ENCODE measurements around the gene CRTC1. TPM values are rescaled to one million over a fixed set of nuclear protein-coding genes. Genes with fewer than 3 reads are reported as not detected.

CRTC1 gene
- total RNA-seq, 1 experiment from 2014 or later, result 3.7 TPM

GRCh38 chr19:18657590-18658365 lies 25.7 kb upstream of the CRTC1 start:
- Histone ChIP-seq H3K79me2 (ENCODE audit: low read length) (no peaks in the 10 kb centered on the region), H3K4me1 (ENCODE audit: low read length) (peaks cover 43% of the 10 kb centered on the region), H4K20me1 (ENCODE audit: insufficient read depth, low read depth, low read length) (peaks cover 55% of the 10 kb centered on the region), H2AFZ (ENCODE audit: low read length) (no peak overlapping the region), H3K4me2 (ENCODE audit: low read depth, low read length, poor library complexity, severe bottlenecking) (peak overlapping the region; percentile 17), H3K36me3 (ENCODE audit: insufficient read depth, low read length) (no peaks in the 10 kb centered on the region), H3K9me3 (ENCODE audit: low read length) (no peaks in the 10 kb centered on the region), H3K27me3 (ENCODE audit: low read length) (no peaks in the 10 kb centered on the region), H3K9me2 (replicated peaks; ENCODE audit: insufficient read depth, low read length) (no peaks in the 10 kb centered on the region), H3K4me3 (ENCODE audit: low read length) (no peak overlapping the region), H3K27ac (ENCODE audit: low read length) (no peak overlapping the region), H3K9ac (ENCODE audit: low read length) (no peak overlapping the region)
- DNase-seq, result peak; percentile 56

- Histone ChIP-seq H3K79me2 (ENCODE audit: low read length) (no peaks in the 10 kb centered on the region), H3K9me2 (replicated peaks; ENCODE audit: insufficient read depth, low read length) (no peaks in the 10 kb centered on the region), H2AFZ (ENCODE audit: low read length) (no peak overlapping the region), H3K27ac (ENCODE audit: low read length) (no peak overlapping the region), H3K9me3 (ENCODE audit: low read length) (no peaks in the 10 kb centered on the region), H3K4me2 (ENCODE audit: low read depth, low read length, poor library complexity, severe bottlenecking) (no peak overlapping the region), H3K4me3 (ENCODE audit: low read length) (no peak overlapping the region), H3K27me3 (ENCODE audit: low read length) (no peaks in the 10 kb centered on the region), H4K20me1 (ENCODE audit: insufficient read depth, low read depth, low read length) (peaks cover 52% of the 10 kb centered on the region), H3K4me1 (ENCODE audit: low read length) (peaks cover 47% of the 10 kb centered on the region), H3K9ac (ENCODE audit: low read length) (peak overlapping the region; percentile 51; the same call in 1 of the 2 replicates), H3K36me3 (ENCODE audit: insufficient read depth, low read length) (no peaks in the 10 kb centered on the region)
- no peak for DNase-seq
These were observed 25.1 kb upstream of the CRTC1 start for GRCh38 chr19:18658366-18658855.

GRCh38 chr19:18659281-18660050 lies 24.0 kb upstream of the CRTC1 start:
- H3K4me3 ChIP-seq (ENCODE audit: low read length), result no peak overlapping the region
- DNase-seq, result peak; percentile 70
- peak overlapping the region; percentile 51 for H3K9ac ChIP-seq (ENCODE audit: low read length)
- H2AFZ ChIP-seq (ENCODE audit: low read length), result no peak overlapping the region
- H3K27me3 ChIP-seq (ENCODE audit: low read length), result no peaks in the 10 kb centered on the region
- no peaks in the 10 kb centered on the region for H3K9me2 ChIP-seq (replicated peaks; ENCODE audit: insufficient read depth, low read length)
- H3K9me3 ChIP-seq (ENCODE audit: low read length), result no peaks in the 10 kb centered on the region
- H3K79me2 ChIP-seq (ENCODE audit: low read length), result no peaks in the 10 kb centered on the region
- H3K4me2 ChIP-seq (ENCODE audit: low read depth, low read length, poor library complexity, severe bottlenecking), result peak overlapping the region; percentile 4
- peaks cover 56% of the 10 kb centered on the region for H3K4me1 ChIP-seq (ENCODE audit: low read length)
- no peak overlapping the region for H3K27ac ChIP-seq (ENCODE audit: low read length)
- H3K36me3 ChIP-seq (ENCODE audit: insufficient read depth, low read length), result no peaks in the 10 kb centered on the region
- peaks cover 52% of the 10 kb centered on the region for H4K20me1 ChIP-seq (ENCODE audit: insufficient read depth, low read depth, low read length)

GRCh38 chr19:18660051-18660910 lies 23.2 kb upstream of the CRTC1 start:
- Histone ChIP-seq H4K20me1 (ENCODE audit: insufficient read depth, low read depth, low read length) (peaks cover 43% of the 10 kb centered on the region), H3K9me2 (replicated peaks; ENCODE audit: insufficient read depth, low read length) (no peaks in the 10 kb centered on the region), H3K9ac (ENCODE audit: low read length) (no peak overlapping the region), H3K27ac (ENCODE audit: low read length) (no peak overlapping the region), H3K79me2 (ENCODE audit: low read length) (no peaks in the 10 kb centered on the region), H3K4me3 (ENCODE audit: low read length) (no peak overlapping the region), H3K36me3 (ENCODE audit: insufficient read depth, low read length) (no peaks in the 10 kb centered on the region), H3K27me3 (ENCODE audit: low read length) (no peaks in the 10 kb centered on the region), H3K9me3 (ENCODE audit: low read length) (no peaks in the 10 kb centered on the region), H3K4me1 (ENCODE audit: low read length) (peaks cover 58% of the 10 kb centered on the region), H3K4me2 (ENCODE audit: low read depth, low read length, poor library complexity, severe bottlenecking) (no peak overlapping the region), H2AFZ (ENCODE audit: low read length) (no peak overlapping the region)
- DNase-seq, result no peak

GRCh38 chr19:18660939-18661670 lies 22.4 kb upstream of the CRTC1 start:
- Histone ChIP-seq H2AFZ (ENCODE audit: low read length) (no peak overlapping the region), H3K36me3 (ENCODE audit: insufficient read depth, low read length) (no peaks in the 10 kb centered on the region), H3K9ac (ENCODE audit: low read length) (no peak overlapping the region), H3K4me2 (ENCODE audit: low read depth, low read length, poor library complexity, severe bottlenecking) (no peak overlapping the region), H3K79me2 (ENCODE audit: low read length) (no peaks in the 10 kb centered on the region), H3K4me3 (ENCODE audit: low read length) (no peak overlapping the region), H3K27me3 (ENCODE audit: low read length) (no peaks in the 10 kb centered on the region), H3K4me1 (ENCODE audit: low read length) (peaks cover 67% of the 10 kb centered on the region), H3K9me3 (ENCODE audit: low read length) (no peaks in the 10 kb centered on the region), H4K20me1 (ENCODE audit: insufficient read depth, low read depth, low read length) (peaks cover 35% of the 10 kb centered on the region), H3K27ac (ENCODE audit: low read length) (no peak overlapping the region), H3K9me2 (replicated peaks; ENCODE audit: insufficient read depth, low read length) (no peaks in the 10 kb centered on the region)
- DNase-seq, result no peak

GRCh38 chr19:18662972-18663732 lies 20.3 kb upstream of the CRTC1 start:
- Histone ChIP-seq H3K79me2 (ENCODE audit: low read length) (no peaks in the 10 kb centered on the region), H2AFZ (ENCODE audit: low read length) (no peak overlapping the region), H3K27me3 (ENCODE audit: low read length) (no peaks in the 10 kb centered on the region), H3K9me3 (ENCODE audit: low read length) (no peaks in the 10 kb centered on the region), H3K27ac (ENCODE audit: low read length) (no peak overlapping the region), H3K4me2 (ENCODE audit: low read depth, low read length, poor library complexity, severe bottlenecking) (no peak overlapping the region), H4K20me1 (ENCODE audit: insufficient read depth, low read depth, low read length) (peaks cover 18% of the 10 kb centered on the region; the same call in 1 of the 2 replicates), H3K9me2 (replicated peaks; ENCODE audit: insufficient read depth, low read length) (no peaks in the 10 kb centered on the region), H3K36me3 (ENCODE audit: insufficient read depth, low read length) (peaks cover 4% of the 10 kb centered on the region; the same call in 1 of the 2 replicates), H3K4me3 (ENCODE audit: low read length) (no peak overlapping the region), H3K9ac (ENCODE audit: low read length) (no peak overlapping the region), H3K4me1 (ENCODE audit: low read length) (peaks cover 64% of the 10 kb centered on the region)
- DNase-seq, result no peak

- no peak overlapping the region for H3K9ac ChIP-seq (ENCODE audit: low read length)
- DNase-seq, result no peak
- no peaks in the 10 kb centered on the region for H3K9me3 ChIP-seq (ENCODE audit: low read length)
- H2AFZ ChIP-seq (ENCODE audit: low read length), result no peak overlapping the region
- peaks cover 4% of the 10 kb centered on the region; the same call in 1 of the 2 replicates for H3K36me3 ChIP-seq (ENCODE audit: insufficient read depth, low read length)
- no peak overlapping the region for H3K4me3 ChIP-seq (ENCODE audit: low read length)
- peaks cover 10% of the 10 kb centered on the region; the same call in 1 of the 2 replicates for H4K20me1 ChIP-seq (ENCODE audit: insufficient read depth, low read depth, low read length)
- H3K4me1 ChIP-seq (ENCODE audit: low read length), result peaks cover 55% of the 10 kb centered on the region
- H3K79me2 ChIP-seq (ENCODE audit: low read length), result no peaks in the 10 kb centered on the region
- no peaks in the 10 kb centered on the region for H3K9me2 ChIP-seq (replicated peaks; ENCODE audit: insufficient read depth, low read length)
- H3K27ac ChIP-seq (ENCODE audit: low read length), result 0 out of 2 replicates have a peak overlapping the region, but pooled peaks have one; percentile 40
- no peaks in the 10 kb centered on the region for H3K27me3 ChIP-seq (ENCODE audit: low read length)
- H3K4me2 ChIP-seq (ENCODE audit: low read depth, low read length, poor library complexity, severe bottlenecking), result no peak overlapping the region
These were observed 19.4 kb upstream of the CRTC1 start for GRCh38 chr19:18663940-18664530.

All from Karpas-422 (cell line).